HFF-Myc (cell line): Measurements from ENCODE around the gene C6orf141.

Experiments
- DNase-seq: peaks from one replicate; pipeline ENCODE4 v3.0.0-alpha.2; 2011; ENCODE audit warnings: low read depth; ENCODE audit errors: extremely low read depth
- H3K4me3 ChIP-seq: replicated peaks from 2 replicates; pipeline ENCODE4 v1.5.1; 2011; ENCODE audit warnings: low read depth, mild to moderate bottlenecking, control low read depth, low read length
- CTCF ChIP-seq: IDR thresholded peaks from 2 replicates; pipeline ENCODE4 v1.5.1; 2012; ENCODE audit warnings: mild to moderate bottlenecking, low read depth, low read length, control low read depth; ENCODE audit errors: missing control alignments

C6orf141 gene

GRCh38 chr6:49515485-49516146 lies 34.9 kb upstream of the C6orf141 start:
- no peak for TF ChIP-seq CTCF
- DNase-seq, result no peak
- no peak overlapping the region for H3K4me3 ChIP-seq

DNA sequence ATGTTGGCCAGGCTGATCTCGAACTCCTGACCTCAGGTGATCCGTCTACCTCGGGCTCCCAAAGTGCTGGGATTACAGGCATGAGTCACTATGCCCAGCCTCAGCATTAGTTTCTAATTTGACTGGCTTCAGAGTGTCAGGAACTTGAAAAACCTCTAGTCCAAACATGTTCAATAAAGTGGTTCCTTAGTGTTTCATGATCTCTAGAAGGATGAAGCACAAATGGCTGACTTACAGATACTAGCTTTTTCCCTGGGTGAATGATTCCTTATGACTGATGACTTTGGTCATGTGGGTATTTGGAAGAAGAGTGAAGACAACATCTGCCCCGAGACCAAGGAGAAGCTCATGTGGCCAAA lies 34.3 kb upstream of the C6orf141 start:
- no peak overlapping the region for H3K4me3 ChIP-seq
- no peak for DNase-seq
- TF ChIP-seq CTCF, result no peak

DNA sequence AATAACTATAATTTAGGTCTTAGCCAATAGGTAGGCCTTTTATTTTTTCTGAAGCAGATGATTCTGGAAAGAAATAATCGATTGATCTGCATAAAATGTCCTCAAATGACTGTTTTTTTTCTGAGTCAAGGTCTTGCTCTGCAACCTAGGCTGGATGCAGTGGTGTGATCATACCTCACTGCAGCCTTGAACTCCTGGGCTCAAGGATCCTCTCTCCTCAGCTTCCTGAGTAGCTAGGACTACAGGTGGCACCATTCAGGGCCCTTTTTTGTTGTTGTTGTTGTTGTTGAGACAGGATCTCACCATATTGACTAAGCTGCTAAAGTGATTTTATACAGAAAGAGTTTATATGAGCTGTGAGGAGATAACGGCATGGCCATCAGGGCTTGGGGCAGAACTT lies 32.5 kb upstream of the C6orf141 start:
- no peak overlapping the region for H3K4me3 ChIP-seq
- no peak for DNase-seq
- no peak for TF ChIP-seq CTCF

DNA sequence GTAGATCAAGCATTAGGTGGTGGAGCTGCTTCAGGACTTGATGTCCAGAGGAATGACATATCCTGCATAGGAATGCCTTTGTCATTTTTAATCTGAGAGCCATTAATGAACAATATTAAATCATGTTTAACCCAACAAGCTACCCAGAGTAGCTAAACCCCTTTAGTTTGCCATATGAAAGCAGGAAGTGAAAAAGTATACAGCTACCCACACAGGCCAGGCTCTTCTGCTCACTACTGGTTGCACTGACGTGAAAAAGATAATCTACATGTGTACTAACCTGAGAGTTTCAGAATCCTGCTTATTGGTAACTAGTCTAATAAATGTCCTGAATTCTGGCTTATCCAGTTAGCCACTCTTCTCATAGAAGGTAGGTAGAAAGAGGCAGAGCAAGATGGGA lies 30.8 kb upstream of the C6orf141 start:
- no peak for TF ChIP-seq CTCF

GRCh38 chr6:49522710-49523593 lies 27.5 kb upstream of the C6orf141 start:
- no peak for TF ChIP-seq CTCF
- H3K4me3 ChIP-seq, result no peak overlapping the region
- DNase-seq, result no peak

More for the DNA sequence above, 30.8 kb upstream of the C6orf141 start:
- DNase-seq, result no peak
- H3K4me3 ChIP-seq, result no peak overlapping the region

GRCh38 chr6:49523901-49524300 lies 26.6 kb upstream of the C6orf141 start:
- DNase-seq, result no peak
- H3K4me3 ChIP-seq, result no peak overlapping the region
- no peak for TF ChIP-seq CTCF
